HepG2 (cell line): ENCODE data around the gene LRBA. TPM values are rescaled to one million over a fixed set of nuclear protein-coding genes. Genes with fewer than 3 reads are reported as not detected.

Experiments used
- ATAC-seq: fragments of 200-7000 bp; cut with Tn5 transposase; 3 replicates; pipeline ENCODE4 v1.9.1; 2020; ENCODE audit warnings: mild to moderate bottlenecking, moderate library complexity
- BruUV-seq: library from RNA; stranded (reverse); fragments of 400-500 nt; replicated peaks from 2 replicates; lab custom pipeline; 2021; lab: Mats Ljungman, UMichigan
- CTCF ChIA-PET: fragments of 300-600 bp; formaldehyde crosslinking; extraction: SDS; loops from one replicate; lab custom pipeline; 2021; ENCODE audit warnings: low total read pairs, inconsistent platforms, low intra/inter-chr PET ratio; lab: Yijun Ruan, JAX
- POLR2A ChIA-PET: fragments of 350-600 bp; sonication (Branson Sonifier 250); formaldehyde crosslinking; loops from one replicate; lab custom pipeline; 2020; ENCODE audit warnings: antibody characterized with exemption, inconsistent platforms; lab: Yijun Ruan, JAX
- DNase-seq: peaks from one replicate; pipeline ENCODE4 v3.0.0-alpha.2; 2015; ENCODE audit warnings: low spot score
- FAIRE-seq: peaks from 3 replicates; lab custom pipeline; 2011; peaks lifted over from hg19 to GRCh38; lab: Jason Lieb, UNC
- H2AFZ ChIP-seq: one replicate; pipeline ENCODE4 v1.6.1; 2011; ENCODE audit warnings: low read length, inconsistent platforms
- H3K27ac ChIP-seq: fragments of 300-600 bp; 3 replicates; pipeline ENCODE4 v1.8.0; 2011; ENCODE audit warnings: mixed run types, mild to moderate bottlenecking, mixed read lengths, low read length, inconsistent platforms; ENCODE audit not compliant: insufficient read depth; ENCODE audit errors: extremely low read length
- H3K27me3 ChIP-seq, 2 experiments: fragments of 200-600 bp in 1 of 2; 2 replicates in 1 of 2; 3 replicates in 1 of 2; pipeline versions ENCODE4 v1.6.0 to v1.8.0; 2011; ENCODE audit warnings: low read length in 2 of 2, mild to moderate bottlenecking in 2 of 2, moderate library complexity in 2 of 2, inconsistent platforms in 1 of 2; ENCODE audit not compliant: insufficient read depth in 2 of 2, control insufficient read depth in 1 of 2
- H3K36me3 ChIP-seq, 2 experiments: fragments of 200-600 bp in 1 of 2; replicated peaks in 1 of 2; 2 replicates in 1 of 2; 3 replicates in 1 of 2; pipeline versions ENCODE4 v1.5.1 to v1.8.0; 2011; ENCODE audit warnings: low read length in 2 of 2, inconsistent platforms in 1 of 2; ENCODE audit not compliant: insufficient read depth in 2 of 2, control insufficient read depth in 1 of 2
- H3K4me1 ChIP-seq: 2 replicates; pipeline ENCODE4 v1.5.1; 2012; ENCODE audit warnings: low read length, inconsistent platforms; ENCODE audit not compliant: insufficient read depth
- H3K4me2 ChIP-seq: 2 replicates; pipeline ENCODE4 v1.6.0; 2011; ENCODE audit warnings: low read depth, low read length, inconsistent platforms
- H3K4me3 ChIP-seq, 3 experiments: fragments of 200-600 bp in 1 of 3; sonication (generic), shearing (Covaris generic) in 1 of 3; replicated peaks in 1 of 3; 2 replicates each; pipeline ENCODE4 v1.5.1; 2011 to 2016; ENCODE audit warnings: low read length in 3 of 3, inconsistent platforms in 2 of 3, low read depth in 2 of 3, mild to moderate bottlenecking in 2 of 3, control low read depth in 1 of 3, mixed read lengths in 1 of 3; ENCODE audit not compliant: insufficient read depth in 1 of 3
- H3K79me2 ChIP-seq: one replicate; pipeline ENCODE4 v1.6.1; 2011; ENCODE audit warnings: low read length, inconsistent platforms; ENCODE audit not compliant: insufficient read depth
- H3K9ac ChIP-seq: 2 replicates; pipeline ENCODE4 v1.6.0; 2011; ENCODE audit warnings: mild to moderate bottlenecking, low read depth, low read length, inconsistent platforms; ENCODE audit not compliant: insufficient read depth
- H3K9me3 ChIP-seq: 2 replicates; pipeline ENCODE4 v1.5.1; 2012; ENCODE audit warnings: mild to moderate bottlenecking, low read length
- H4K20me1 ChIP-seq: 2 replicates; pipeline ENCODE4 v1.6.0; 2011; ENCODE audit warnings: inconsistent platforms, mild to moderate bottlenecking, low read length, moderate library complexity; ENCODE audit not compliant: insufficient read depth
- CCDC6 ChIP-seq: sonication (generic); formaldehyde crosslinking; IDR thresholded peaks from 2 replicates; pipeline ENCODE4 v1.8.1; 2022; ENCODE audit warnings: mild to moderate bottlenecking, missing genetic modification reagents, moderate library complexity
- FOXM1 ChIP-seq: sonication (generic); formaldehyde crosslinking; IDR thresholded peaks from 2 replicates; pipeline ENCODE4 v1.5.0; 2020; ENCODE audit warnings: missing genetic modification reagents
- HMGXB3 ChIP-seq: sonication (generic); formaldehyde crosslinking; IDR thresholded peaks from 2 replicates; pipeline ENCODE4 v1.4.0; 2020; ENCODE audit warnings: missing genetic modification reagents, borderline replicate concordance
- HNRNPLL ChIP-seq: fragments of 200-400 bp; formaldehyde crosslinking; IDR thresholded peaks from 2 replicates; pipeline ENCODE4 v1.6.1; 2017; ENCODE audit warnings: mild to moderate bottlenecking, low read depth, low read length; ENCODE audit not compliant: poor library complexity, severe bottlenecking
- NR2F1 ChIP-seq, 2 experiments: fragments of 450-650 bp in 1 of 2; formaldehyde crosslinking in 1 of 2; IDR thresholded peaks; 2 replicates each; pipeline versions ENCODE4 v1.5.0 to v1.6.1; 2016 to 2020; ENCODE audit warnings: mild to moderate bottlenecking in 1 of 2, missing compliant biosample characterization in 1 of 2, missing genetic modification reagents in 1 of 2, moderate library complexity in 1 of 2
- NR3C1 ChIP-seq: sonication (generic); formaldehyde crosslinking; IDR thresholded peaks from 2 replicates; pipeline ENCODE4 v1.4.0; 2020; ENCODE audit warnings: missing genetic modification reagents
- PAF1 ChIP-seq: IDR thresholded peaks from 2 replicates; pipeline ENCODE4 v1.6.1; 2016; ENCODE audit warnings: missing genetic modification reagents, missing compliant biosample characterization
- TBX3 ChIP-seq: fragments of 450-650 bp; IDR thresholded peaks from 2 replicates; pipeline ENCODE4 v1.6.1; 2017; ENCODE audit warnings: antibody characterized with exemption, mild to moderate bottlenecking, inconsistent platforms, borderline replicate concordance
- THAP11 ChIP-seq: IDR thresholded peaks from 2 replicates; pipeline ENCODE4 v1.6.1; 2016; ENCODE audit warnings: missing biosample characterization, missing genetic modification reagents
- TRIM24 ChIP-seq: sonication (generic); formaldehyde crosslinking; IDR thresholded peaks from 2 replicates; pipeline ENCODE4 v1.8.0; 2022; ENCODE audit warnings: mild to moderate bottlenecking, missing genetic modification reagents
- ZNF30 ChIP-seq: sonication (generic); formaldehyde crosslinking; IDR thresholded peaks from 2 replicates; pipeline ENCODE4 v1.5.0; 2020; ENCODE audit warnings: mild to moderate bottlenecking, missing genetic modification reagents
- ZNF33A ChIP-seq: sonication (generic); formaldehyde crosslinking; IDR thresholded peaks from 2 replicates; pipeline ENCODE4 v1.5.1; 2020; ENCODE audit warnings: missing genetic modification reagents, mild to moderate bottlenecking, moderate library complexity, borderline replicate concordance
- ZNF367 ChIP-seq: sonication (generic); formaldehyde crosslinking; IDR thresholded peaks from 2 replicates; pipeline ENCODE4 v1.4.0; 2020; ENCODE audit warnings: missing genetic modification reagents, borderline replicate concordance
- WGBS: methylation state at CpG from one replicate; pipeline ENCODE4 v1.1.6; 2017; ENCODE audit warnings: low lambda C conversion rate; 5-methylcytosine and 5-hydroxymethylcytosine counted together
- in situ Hi-C: cut with HindIII; loops from 2 replicates; pipeline ENCODE4 v1.10.0; 2017; ENCODE audit warnings: low pct_unique_long_range_greater_than_20kb; ENCODE audit not compliant: extremely low pct_ligation_motif_present
- intact Hi-C: fragments of 100-400 bp; cut with micrococcal nuclease; formaldehyde crosslinking; loops from one replicate; pipeline ENCODE4 v1.10.0; 2022; ENCODE audit not compliant: unreplicated experiment
- polyA plus RNA-seq, 8 experiments: library from polyadenylated mRNA; depleted of rRNA in 3 of 8; stranded (reverse) in 7 of 8; unstranded in 1 of 8; fragments of >200 nt; fragmentation: Illumina TruSeq in 4 of 8; extraction: Trizol in 4 of 8; gene quantifications; 2 replicates each; pipeline versions ENCODE4 v1.2.1 to v1.2.3, GENCODE V29; 2011 to 2016; ENCODE audit warnings: low read depth in 4 of 8, missing spikeins in 1 of 8, mixed read lengths in 1 of 8; ENCODE audit not compliant: insufficient read depth in 1 of 8
- total RNA-seq, 5 experiments: library from RNA; depleted of rRNA; stranded (reverse); fragments of >200 nt; fragmentation: Illumina TruSeq; extraction: Trizol; gene quantifications; 2 replicates each; pipeline ENCODE4 v1.2.3, GENCODE V29; 2016; ENCODE audit warnings: low read depth in 1 of 5
- TF ChIP-seq, protein P1 (sequence below): IDR thresholded peaks from 2 replicates; pipeline ENCODE4 v1.6.1; 2016; ENCODE audit warnings: mild to moderate bottlenecking, missing biosample characterization, missing genetic modification reagents

LRBA gene
- total and polyA plus RNA-seq, 2 of the 13 experiments (the other 11 are each of a cell fraction or from before 2014, with no cell fraction given), result 21.0 to 37.2 TPM

DNA sequence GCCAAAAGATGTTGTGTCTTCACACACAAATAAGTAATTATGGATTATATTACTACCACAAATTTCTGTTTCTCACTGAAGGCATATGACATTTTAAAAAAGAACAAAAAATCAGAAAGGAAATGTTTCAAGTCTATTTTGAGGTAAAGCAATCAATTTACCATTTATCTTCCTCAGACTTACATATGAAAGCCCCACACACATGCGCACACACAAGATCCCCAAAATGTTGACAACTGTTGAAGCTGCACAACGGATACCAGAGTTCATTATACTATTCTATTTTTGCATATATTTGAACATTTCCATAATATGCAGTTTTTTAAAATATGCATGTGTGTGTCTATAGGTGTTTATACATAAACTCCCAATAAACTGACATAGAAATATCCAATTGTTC, 2.7 kb downstream of the LRBA start:
- H3K4me2 ChIP-seq, result peak overlapping the region; percentile 86
- peak overlapping the region in 1 of 3 experiments; percentile 97; a peak in 2 of 6 replicates for H3K4me3 ChIP-seq
- H3K27ac ChIP-seq, result no peak overlapping the region
- H3K9me3 ChIP-seq, result no peaks in the 10 kb centered on the region
- no peaks in the 10 kb centered on the region; a peak in 1 of 5 replicates for H3K27me3 ChIP-seq
- peaks cover 19% of the 10 kb centered on the region for H3K4me1 ChIP-seq
- BruUV-seq, result no TSS peak
- TF ChIP-seq ZNF30 (CRISPR knock-in tag), result no peak
- TF ChIP-seq CCDC6 (CRISPR knock-in tag), result no peak
- no peak for TF ChIP-seq THAP11 (CRISPR knock-in tag)
- TF ChIP-seq TRIM24 (CRISPR knock-in tag), result no peak
- TF ChIP-seq, protein P1, sequence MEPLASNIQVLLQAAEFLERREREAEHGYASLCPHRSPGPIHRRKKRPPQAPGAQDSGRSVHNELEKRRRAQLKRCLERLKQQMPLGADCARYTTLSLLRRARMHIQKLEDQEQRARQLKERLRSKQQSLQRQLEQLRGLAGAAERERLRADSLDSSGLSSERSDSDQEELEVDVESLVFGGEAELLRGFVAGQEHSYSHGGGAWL (CRISPR knock-in tag), result no peak
- no peak for TF ChIP-seq PAF1 (CRISPR knock-in tag)
- TF ChIP-seq ZNF367, result no peak
- TF ChIP-seq FOXM1 (CRISPR knock-in tag), result no peak
- no peak for TF ChIP-seq TBX3
- no peak for TF ChIP-seq NR2F1 (CRISPR knock-in tag; IDR thresholded peaks at IDR 0.05)
- TF ChIP-seq HMGXB3 (CRISPR knock-in tag), result no peak
- no peak for TF ChIP-seq HNRNPLL
- no peak for TF ChIP-seq NR3C1 (CRISPR knock-in tag)
- no peak for TF ChIP-seq ZNF33A (CRISPR knock-in tag)
- in situ Hi-C loops (no loop called here), intact Hi-C loops (no loop called here)
- peaks cover 39% of the 10 kb centered on the region for H3K79me2 ChIP-seq
- peaks cover 0 to 5% of the 10 kb centered on the region in 2 experiments; a peak in 1 of 5 replicates for H3K36me3 ChIP-seq
- DNase-seq (no peak), FAIRE-seq (no peak), ATAC-seq (no peak)
- ChIA-PET POLR2A (interaction anchor here (1.0 kb wide), 1 partner anchor 86 kb away, joined by 3 read pairs; no protein-coding TSS in a partner anchor), CTCF (no interaction called here)
- H3K9ac ChIP-seq, result no peak overlapping the region
- H2AFZ ChIP-seq, result no peak overlapping the region
- H4K20me1 ChIP-seq, result peaks cover 12% of the 10 kb centered on the region
- WGBS, result 95% methylated on average over 2 of the region's 2 CpGs
